Brain pericyte (primary cell): Measurements from ENCODE around the gene NOP53.
"Not testable (repeated sequence)": the region's sequence is repeated elsewhere in the genome, so short reads cannot be mapped to it uniquely, and the experiment has no call there.

Experiments used
- DNase-seq: peaks from one replicate; pipeline ENCODE4 v3.0.0-alpha.2; 2012; ENCODE audit warnings: low read depth, low spot score

NOP53 gene

GRCh38 chr19:47745010-47745901 is at the start of gene NOP53:
NOP53 (plus strand) TSS chr19:47745546; CDS start chr19:47745560, 14 bp downstream.
- peak; percentile 88 for DNase-seq

DNA sequence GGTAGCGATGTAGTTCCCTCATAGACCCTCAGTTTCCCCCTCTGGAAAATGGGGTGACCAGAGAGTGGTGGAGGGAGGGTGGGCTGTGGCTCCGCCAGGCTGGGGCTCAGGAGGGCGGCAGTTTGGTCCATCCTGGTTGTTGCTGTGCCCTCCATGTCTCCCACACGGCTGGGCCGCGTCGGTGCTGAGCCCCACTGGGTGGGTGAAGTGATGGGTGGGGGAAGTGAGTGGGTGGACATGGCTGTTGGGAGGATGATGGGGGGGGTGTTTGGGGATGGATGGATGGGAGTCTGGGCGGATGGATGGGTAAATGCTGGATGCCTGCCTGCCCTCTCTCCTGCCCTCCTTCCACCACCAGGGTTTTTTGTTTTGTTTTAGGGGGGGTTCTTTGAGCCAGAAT is 48.7 kb upstream of the NOP53 start:
- DNase-seq = no peak

DNA sequence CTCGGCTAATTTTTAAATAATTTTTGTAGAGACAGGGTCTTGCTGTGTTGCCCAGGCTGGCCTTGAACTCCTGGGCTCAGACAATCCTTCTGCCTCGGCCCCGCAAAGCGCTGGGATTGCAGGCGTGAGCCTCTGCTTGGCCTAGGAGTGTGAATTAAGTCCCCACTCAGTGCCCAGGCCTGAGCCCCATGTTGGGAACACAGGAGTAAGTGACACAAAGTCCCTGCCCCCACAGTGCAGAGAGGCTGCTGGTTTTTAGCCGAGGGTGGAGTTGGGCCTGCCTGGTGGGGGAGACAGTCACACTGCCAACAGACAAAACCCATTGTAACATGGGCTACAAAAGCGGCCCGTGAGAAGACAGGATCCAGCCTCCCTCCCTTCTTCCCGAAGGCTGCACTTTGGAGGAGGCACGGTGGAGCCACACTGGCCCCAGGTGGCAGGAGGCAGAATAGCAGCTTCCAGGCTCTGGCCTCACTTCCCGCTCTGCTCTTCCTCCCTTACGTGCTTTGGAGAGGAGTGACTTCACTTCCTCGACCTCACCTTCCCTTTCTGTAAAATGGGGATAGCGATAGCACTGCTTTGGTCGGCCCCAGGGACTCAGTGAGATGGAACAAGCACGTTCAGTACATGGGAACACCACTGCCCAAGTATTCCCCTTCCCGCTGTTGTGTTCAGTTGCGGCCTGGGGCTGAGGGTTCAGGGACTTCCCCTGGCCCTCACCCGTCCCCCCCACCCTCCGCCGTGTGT is 47.3 kb upstream of the NOP53 start:
- no peak for DNase-seq

DNA sequence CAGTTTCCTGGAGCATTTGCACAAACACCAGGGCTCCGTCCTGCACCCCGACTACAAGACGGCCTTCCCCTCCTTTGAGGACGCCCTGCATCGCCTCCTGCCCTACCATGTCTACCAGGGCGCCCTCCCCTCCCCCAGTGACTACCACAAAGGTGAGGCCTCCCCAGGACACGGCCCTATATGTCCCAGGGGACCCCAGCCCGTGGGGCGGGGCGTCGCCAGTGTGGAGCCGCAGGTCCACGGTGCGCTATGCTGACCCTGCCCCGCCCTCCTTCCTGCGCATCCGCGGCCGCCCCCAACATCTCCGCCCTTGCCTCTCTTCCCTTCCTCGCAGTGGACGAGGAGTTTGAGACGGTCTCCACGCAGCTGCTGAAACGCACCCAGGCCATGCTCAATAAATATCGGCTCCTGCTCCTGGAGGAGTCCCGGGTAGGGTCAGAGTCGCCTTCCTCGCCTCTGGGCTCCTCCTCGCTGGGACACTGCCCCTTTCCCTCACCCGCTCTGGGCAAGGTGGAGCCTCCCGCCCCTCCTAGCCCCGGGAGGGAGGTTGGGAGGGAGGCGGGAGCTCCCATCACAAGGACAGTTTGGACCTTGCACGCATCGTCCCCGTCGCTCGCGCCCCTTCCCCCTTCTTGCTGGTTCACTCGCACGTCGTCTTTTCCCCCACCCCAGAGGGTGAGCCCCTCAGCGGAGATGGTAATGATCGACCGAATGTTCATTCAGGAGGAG is 46.6 kb upstream of the NOP53 start:
- DNase-seq = no peak

DNA sequence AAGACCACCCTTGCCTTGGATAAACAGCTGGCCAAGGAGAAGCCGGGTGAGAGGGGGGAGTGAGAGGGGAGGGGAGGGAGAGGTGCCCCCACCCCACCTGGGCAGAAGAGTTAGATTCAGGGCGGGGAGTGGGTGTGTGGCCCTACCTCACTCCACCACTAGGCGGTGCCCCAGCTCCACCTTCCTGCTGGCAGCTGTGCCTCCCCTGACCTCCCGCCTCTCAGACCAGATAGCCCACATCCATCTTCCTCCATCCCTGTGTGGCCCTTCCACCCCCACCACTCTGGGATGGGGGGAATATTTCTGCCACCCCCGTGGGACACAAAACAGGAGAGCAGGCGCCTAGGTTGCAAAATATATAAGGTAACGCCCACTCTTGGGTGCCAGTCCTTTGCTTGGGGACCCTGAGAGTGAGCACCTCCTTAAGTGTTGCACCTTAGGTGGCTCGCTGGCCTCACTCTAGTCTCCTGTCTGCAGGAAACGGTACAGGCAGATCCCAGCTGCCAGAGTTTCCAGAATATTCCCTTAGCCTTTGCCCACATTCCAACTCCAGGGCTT is 45.9 kb upstream of the NOP53 start:
- no peak for DNase-seq

DNA sequence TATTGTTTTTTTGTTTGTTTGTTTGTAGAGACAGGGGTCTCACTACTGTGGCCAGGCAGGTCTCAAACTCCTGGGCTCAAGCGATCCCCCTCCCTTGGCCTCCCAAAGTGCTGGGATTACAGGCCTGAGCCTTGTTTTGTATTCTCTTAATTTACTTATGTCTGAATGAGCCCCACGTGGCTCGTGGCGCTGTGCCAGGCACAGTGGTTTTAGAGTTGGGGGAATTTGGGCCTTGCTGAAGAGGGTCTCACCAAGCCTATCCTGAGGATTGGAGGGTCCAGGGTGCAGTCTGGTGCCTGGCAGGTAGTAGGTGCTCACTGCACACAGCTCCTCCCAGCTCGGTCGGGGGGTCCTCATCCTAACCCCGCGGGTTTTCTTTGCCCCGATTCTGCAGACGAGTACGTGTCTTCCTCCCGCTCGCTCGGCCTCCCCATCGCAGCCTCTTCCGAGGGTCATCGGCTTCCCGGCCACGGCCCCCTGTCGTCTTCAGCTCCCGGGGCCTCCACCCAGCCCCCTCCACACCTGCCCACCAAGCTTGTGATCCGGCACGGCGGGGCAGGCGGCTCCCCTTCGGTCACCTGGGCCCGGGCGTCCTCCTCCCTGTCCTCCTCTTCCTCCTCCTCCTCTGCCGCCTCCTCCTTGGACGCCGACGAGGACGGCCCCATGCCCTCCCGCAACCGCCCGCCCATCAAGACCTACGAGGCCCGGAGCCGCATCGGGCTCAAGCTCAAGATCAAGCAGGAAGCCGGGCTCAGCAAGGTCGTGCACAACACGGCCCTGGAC is 44.2 kb upstream of the NOP53 start:
- no peak for DNase-seq

- DNase-seq = no peak
These were observed 43.4 kb upstream of the NOP53 start for GRCh38 chr19:47701717-47702552.

GRCh38 chr19:47702671-47703070 is 42.7 kb upstream of the NOP53 start:
- no peak for DNase-seq

DNA sequence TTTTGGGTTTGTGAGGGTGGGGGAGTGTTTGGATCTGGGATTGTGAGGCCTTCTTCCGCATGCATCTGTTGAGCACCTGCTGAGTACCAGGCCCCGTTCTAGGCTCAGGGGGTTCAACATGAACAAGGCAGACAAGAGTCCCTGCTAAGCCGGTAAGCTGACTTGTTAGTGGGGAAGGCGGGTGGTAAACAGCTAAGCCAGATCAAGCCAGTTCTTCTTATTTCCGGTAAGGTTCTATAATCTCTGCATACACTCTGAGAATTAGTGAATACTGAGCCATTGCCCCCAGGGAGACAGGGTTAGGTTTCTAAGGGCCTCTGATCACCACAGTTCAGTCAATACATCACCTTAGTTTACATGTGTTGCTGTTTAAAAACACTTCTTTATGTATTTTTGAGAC is 42.0 kb upstream of the NOP53 start:
- DNase-seq = no peak

GRCh38 chr19:47704024-47704423 is 41.3 kb upstream of the NOP53 start:
- peak; percentile 72 for DNase-seq

DNA sequence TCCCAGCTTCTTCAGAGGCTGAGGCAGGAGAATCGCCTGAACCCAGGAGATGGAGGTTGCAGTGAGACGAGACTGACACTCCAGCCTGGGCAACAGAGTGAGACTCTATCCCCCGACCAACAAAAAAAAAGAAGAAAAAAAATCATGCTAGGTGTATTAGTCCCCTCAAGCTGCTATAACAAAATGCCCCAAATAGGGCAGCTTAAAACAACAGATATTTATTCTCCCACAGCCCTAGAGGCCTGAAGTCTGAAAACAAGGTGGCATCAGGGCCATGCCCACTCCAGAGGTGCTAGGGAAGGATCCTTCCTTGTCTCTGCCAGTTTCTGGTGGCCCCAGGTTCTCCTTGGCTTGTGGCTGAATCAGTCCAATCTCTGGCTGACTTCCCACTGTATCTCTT is 40.7 kb upstream of the NOP53 start:
- no peak for DNase-seq

DNA sequence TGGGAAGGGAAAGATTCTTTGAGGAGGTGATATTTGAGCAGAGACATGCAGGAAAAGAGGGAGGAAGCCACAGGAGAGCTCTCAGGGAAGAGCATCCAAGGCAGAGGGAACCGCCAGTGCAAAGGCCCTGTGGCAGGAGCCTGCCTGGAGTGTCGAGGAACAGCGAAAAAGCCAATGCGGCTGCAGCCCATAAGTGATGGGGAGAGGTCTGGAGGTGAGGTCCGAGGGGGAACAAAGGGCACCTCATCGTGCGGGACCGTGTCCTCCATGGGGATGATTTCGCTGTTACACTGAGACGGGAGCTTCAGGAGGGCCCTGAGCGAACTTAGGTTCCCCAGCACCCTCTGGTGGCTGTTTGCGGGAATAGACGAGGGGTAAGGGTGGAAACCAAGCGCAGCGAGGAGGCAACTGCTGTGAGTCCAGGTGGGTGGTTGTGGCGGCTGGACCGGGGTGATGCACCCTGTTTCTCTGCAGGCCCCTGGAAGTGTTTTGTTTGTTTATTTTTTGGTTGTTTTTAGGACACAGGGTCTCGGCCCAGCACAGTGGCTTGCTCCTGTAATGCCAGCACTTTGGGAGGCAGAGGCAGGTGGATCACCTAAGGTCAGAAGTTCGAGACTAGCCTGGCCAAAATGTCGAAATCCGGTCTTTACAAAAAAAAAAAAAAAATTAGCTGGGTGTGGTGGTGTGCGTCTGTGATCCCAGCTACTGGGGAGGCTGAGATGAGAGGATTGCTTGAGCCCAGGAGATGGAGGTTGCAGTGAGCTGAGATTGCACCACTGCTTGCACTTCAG is 38.0 kb upstream of the NOP53 start:
- no peak for DNase-seq

DNA sequence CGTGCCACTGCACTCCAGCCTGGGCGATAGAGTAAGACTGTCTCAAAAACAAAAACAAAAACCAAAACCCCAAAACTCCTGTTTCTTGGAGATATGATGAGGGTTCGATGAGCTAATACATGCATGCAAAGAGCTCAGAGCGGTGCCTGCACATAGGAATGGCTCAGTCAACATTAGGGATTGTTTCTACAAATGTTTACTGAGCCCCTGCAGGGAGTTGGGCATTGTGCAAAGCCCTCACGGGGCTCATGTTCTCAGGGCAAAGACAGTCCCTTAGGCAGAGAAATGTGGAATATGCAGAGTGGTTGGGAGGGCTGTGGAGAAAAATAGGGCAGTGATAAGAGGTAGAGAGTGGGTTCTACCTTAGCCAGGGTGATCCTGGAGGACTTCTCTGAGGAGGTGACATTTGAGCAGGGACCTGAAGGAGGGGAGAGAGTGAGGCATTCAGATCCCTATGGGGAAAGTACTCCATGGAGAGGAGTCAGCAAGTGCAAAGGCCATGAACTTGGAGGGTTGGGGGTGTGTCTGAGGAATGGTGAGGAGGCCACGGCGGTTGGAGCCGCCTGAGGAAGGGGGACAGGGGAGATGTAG is 33.6 kb upstream of the NOP53 start:
- no peak for DNase-seq

- DNase-seq = no peak
These were observed 32.0 kb upstream of the NOP53 start, which contains the start of gene EHD2 for GRCh38 chr19:47713046-47714021. EHD2 (plus strand) TSS chr19:47713422; CDS start chr19:47716613, 3,191 bp downstream.

DNA sequence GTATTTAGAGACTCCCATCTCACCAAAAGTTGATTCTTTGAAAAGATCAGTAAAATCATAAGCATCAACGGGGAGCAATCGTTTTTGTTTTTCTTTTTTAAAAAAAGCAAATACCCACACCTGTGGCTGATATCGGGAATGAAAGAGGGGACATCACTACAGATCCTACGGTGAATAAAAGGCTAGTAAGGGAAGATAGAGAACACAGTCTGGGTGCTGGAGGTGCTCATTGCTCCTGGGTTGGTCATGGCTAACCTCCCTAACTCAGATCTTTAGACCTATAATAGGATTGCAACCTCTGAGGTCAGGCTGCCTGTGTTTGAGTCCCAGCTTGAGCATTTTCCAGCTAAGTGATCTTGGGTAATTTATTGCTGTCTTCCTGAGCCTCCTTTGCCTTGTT is 31.0 kb upstream of the NOP53 start:
- DNase-seq = no peak

GRCh38 chr19:47714855-47715254 is 30.5 kb upstream of the NOP53 start:
- not testable (repeated sequence) for DNase-seq

- no peak for DNase-seq
These were observed 28.9 kb upstream of the NOP53 start for GRCh38 chr19:47716270-47716937.
